ENCODE measurements around the gene NXT1.

DNA sequence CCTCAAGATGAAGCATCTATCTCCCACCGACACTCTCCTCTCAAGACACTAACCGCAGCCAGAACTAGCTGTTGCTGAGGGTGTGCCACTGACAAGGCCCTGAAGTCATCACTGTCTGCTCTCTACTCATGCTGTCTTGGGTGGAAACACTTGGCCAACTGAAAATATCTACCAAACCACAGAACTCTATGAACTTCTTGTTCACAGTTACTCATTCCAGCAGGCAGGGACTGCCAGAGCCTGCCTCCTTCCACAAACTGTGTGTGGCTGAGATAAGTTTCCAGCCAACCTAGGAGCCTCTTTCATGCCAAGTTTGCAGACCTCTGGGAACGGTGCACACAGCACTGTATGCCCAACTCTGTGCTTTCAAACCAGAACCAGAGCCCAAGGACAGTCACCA is 45.5 kb upstream of the NXT1 start:
- TF ChIP-seq, protein P1, sequence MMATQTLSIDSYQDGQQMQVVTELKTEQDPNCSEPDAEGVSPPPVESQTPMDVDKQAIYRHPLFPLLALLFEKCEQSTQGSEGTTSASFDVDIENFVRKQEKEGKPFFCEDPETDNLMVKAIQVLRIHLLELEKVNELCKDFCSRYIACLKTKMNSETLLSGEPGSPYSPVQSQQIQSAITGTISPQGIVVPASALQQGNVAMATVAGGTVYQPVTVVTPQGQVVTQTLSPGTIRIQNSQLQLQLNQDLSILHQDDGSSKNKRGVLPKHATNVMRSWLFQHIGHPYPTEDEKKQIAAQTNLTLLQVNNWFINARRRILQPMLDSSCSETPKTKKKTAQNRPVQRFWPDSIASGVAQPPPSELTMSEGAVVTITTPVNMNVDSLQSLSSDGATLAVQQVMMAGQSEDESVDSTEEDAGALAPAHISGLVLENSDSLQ (IDR thresholded peaks at IDR 0.05) = no peak
- TF ChIP-seq, protein P2, sequence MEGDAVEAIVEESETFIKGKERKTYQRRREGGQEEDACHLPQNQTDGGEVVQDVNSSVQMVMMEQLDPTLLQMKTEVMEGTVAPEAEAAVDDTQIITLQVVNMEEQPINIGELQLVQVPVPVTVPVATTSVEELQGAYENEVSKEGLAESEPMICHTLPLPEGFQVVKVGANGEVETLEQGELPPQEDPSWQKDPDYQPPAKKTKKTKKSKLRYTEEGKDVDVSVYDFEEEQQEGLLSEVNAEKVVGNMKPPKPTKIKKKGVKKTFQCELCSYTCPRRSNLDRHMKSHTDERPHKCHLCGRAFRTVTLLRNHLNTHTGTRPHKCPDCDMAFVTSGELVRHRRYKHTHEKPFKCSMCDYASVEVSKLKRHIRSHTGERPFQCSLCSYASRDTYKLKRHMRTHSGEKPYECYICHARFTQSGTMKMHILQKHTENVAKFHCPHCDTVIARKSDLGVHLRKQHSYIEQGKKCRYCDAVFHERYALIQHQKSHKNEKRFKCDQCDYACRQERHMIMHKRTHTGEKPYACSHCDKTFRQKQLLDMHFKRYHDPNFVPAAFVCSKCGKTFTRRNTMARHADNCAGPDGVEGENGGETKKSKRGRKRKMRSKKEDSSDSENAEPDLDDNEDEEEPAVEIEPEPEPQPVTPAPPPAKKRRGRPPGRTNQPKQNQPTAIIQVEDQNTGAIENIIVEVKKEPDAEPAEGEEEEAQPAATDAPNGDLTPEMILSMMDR (IDR thresholded peaks at IDR 0.05 in 2 of 3, conservative IDR thresholded peaks at IDR 0.05 in 1 of 3; ENCODE audit: control insufficient read depth in 2 of 3, extremely low read depth in 1 of 3, insufficient read depth in 1 of 3, low read depth in 3 of 3, low read length in 3 of 3) = no peak
- TF ChIP-seq CREM (IDR thresholded peaks at IDR 0.05; ENCODE audit: low read depth) = no peak

Data from GM12878 (cell line).